Dermis blood vessel endothelial cell (primary cell): ENCODE measurements around the gene SERPINA4. TPM values are rescaled to one million over a fixed set of nuclear protein-coding genes. Genes with fewer than 3 reads are reported as not detected.
"Not testable (repeated sequence)": the region's sequence is repeated elsewhere in the genome, so short reads cannot be mapped to it uniquely, and the experiment has no call there.

Source experiments
- DNase-seq: peaks from one replicate; pipeline ENCODE4 v3.0.0; 2010
- total RNA-seq: library from RNA; depleted of rRNA; stranded (reverse); fragments of >200 nt; gene quantifications from 2 replicates; pipeline ENCODE4 v1.2.3, GENCODE V29; 2014

The SERPINA4 gene
- total RNA-seq, 1 donor from 2014 or later, result not detected

DNA sequence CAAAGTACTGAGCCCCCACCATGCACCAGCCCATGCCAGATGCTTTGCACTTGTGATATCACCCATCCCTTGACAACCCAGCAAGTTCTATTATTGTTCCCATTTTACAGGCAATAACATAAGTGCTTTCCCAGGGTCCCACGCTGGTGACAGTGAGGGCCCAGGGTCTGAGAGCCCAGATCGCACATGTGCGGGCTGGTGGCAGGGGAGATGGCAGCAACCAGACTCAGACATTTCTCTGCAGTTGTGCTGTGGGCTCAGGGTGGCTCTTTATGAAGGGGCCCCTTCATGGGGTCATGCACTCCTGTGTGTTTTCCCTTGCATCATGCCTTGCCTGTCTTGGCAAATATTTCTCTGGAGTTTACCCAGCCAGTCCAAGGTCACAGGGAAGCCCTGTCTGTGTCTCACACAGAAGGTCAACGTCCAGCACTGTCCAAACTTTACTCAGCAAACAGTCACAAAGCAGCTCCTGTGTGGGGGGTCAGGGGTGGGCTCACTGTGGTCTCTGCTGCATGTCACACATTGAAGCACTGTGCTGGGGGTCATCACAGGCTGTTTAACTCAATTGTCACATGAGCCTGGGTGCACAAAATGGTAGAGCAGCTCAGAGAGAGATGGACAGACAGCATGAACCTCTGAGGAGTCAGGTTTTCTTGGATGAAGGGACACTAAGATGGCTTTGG lies 32.6 kb downstream of the SERPINA4 start:
- DNase-seq, result no peak

DNA sequence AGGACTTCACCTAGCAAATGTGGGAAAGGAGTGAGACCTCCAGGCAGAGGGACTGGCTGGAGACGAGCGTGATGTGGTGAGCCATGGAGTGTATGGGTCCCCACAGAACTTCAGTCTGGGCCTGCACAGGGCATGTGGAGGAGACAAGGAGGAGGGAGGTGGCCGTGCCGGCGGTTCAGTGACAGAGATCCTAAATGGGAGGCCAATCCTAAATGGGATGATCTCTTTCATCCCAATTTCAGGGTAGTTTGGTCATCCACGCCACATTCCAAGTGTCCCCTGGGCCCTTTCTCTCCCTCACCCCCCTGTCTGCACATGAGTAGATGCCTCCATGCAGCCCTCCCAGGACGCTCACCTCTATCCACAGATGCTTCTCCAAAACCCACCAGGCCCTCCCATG lies 33.2 kb downstream of the SERPINA4 start:
- DNase-seq, result no peak

DNA sequence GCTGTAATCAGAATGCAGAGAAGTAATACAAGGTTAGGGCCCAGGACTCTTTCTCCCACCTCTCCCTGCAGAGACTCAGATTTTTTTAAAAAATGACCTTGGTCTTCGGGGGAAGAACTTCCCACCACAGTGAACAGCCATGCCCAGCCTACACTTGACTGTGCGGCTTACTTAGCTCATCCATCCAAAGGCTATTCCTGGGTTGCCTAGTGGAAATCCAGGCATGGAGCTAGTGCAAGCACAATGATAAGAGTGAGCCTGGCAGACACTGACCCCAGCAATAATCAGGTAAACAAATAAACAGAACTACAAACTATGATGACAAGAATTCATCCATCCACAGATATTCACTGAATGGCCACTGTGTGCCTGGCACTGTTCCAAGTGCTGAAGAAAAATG lies 34.7 kb downstream of the SERPINA4 start:
- DNase-seq, result no peak

DNA sequence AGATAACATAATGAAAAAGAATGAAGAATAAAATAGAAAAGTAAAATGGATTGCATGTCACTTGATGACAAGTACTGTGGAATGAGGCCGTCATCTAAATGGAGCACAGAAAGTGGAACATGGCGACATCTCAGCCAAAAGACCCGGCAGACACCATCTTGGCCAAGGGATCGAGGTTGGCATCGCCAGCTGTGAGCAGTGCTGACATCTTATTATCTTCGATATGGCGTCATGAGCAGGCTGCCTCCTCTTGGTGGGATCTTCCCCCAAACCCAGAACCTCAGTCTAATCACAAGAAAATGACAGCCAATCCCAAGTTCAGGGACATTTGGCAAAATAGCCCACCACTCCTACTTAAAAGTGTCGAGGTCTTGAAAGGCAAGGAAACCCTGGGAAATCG lies 35.1 kb downstream of the SERPINA4 start:
- DNase-seq, result no peak

DNA sequence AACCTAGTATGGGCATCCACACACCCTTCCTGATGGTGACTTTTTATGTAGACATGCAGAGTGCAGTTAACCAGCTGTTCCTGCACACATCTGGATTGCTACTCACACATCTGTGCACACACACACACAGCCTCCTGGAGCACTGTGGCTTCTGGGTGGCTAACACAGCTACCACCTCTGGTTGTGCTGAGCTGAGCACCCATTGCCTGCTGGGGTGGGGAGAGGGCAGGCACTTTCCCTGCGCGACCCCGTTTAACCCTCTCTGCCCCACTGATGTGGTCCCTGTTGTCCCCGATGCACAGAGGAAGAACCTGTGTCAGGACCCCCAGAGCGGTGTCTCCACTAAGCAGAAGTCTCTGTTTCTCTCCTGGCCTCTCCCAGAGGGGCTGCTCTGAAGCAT lies 36.5 kb downstream of the SERPINA4 start:
- no peak for DNase-seq

DNA sequence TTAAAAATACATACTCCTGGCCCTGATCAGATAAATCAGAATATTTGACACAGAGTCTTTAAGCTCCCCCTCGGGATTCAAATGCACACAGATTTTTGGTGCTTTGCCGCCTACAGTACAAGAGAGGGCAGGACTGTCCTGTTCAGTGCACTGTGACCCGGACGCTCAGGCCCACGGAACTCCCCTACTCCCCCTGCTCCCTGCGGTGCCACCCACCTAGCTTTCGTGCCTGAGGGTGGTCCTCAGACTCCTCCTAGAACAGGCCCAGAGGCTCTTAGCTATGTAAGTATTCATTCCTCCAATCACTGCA lies 37.2 kb downstream of the SERPINA4 start:
- DNase-seq, result no peak

DNA sequence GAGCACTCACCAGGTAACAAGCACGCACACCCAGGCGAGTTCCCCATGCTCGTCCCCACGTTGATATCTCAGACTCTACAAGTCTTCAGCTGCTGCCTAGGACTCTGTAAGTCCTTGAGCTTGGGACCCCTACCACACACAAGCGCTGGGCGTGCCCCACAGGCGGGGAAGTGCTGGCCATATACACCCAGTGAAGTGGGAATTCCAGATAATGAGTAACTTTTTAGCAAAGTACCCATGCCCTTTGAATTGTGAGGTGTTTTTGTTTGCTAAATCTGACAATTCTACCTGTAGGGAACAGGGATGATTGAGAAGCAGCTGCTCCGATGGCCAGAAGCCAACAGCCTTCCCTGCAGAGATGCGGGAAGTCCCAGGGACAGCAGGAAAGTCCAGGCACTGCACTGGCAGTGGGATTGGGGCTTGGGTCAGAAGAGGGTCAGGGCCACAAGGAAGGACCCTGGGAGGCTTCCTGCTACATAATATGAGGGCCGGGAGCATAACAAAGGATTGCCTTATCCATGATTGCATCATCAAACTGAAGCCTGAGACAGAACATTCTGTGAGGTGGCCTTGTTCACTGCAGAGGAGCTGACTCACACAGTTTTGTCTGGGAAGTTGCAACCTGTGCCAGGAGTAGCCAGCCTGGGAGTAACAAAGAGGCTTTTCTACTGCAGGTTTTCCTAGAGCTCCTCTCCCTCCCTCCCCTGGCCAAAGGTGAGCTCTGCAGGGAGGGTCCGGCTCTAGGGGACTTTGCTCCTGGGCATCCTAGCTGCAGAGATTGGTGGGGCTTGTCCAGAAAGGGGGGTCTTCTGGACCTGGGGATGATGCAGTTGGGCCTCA lies 37.8 kb downstream of the SERPINA4 start:
- peak; percentile 93 for DNase-seq

DNA sequence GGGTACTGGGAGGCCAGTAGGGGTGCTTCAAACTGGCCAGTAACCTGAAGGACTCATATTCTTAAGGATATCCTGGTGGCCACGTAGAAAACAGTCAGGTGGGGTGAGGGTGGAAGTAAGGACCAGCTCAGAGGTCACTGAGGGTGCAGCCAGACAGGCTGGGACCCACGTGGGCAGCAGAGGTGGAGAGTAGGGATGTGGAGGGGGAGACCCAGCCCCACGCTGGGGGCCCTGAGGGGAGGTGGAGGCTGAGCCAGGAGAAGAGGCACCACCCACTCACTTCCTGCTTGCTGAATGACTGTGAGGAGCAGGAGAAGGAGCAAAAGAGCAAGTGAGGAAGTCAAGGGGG lies 38.4 kb downstream of the SERPINA4 start:
- no peak for DNase-seq

DNA sequence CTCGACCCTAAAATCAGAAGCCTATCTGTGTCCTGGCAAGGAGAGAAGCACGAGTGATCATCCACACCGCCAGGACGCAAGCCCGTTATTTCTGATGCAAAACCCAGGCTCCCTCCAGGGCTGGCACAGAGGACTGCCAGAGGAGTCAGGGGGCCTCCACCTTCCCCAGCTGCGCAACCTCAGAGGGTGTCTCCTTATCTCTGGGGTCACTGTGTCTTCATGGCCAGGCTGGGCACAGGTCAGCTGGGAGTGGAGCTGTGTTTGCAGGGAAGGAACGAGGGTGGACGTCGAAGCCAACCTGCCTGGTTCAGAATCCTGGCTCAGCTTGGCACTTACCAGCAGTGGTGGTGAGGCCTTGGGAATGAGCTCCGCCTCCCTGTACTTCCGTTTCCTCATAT lies 38.9 kb downstream of the SERPINA4 start:
- no peak for DNase-seq

DNA sequence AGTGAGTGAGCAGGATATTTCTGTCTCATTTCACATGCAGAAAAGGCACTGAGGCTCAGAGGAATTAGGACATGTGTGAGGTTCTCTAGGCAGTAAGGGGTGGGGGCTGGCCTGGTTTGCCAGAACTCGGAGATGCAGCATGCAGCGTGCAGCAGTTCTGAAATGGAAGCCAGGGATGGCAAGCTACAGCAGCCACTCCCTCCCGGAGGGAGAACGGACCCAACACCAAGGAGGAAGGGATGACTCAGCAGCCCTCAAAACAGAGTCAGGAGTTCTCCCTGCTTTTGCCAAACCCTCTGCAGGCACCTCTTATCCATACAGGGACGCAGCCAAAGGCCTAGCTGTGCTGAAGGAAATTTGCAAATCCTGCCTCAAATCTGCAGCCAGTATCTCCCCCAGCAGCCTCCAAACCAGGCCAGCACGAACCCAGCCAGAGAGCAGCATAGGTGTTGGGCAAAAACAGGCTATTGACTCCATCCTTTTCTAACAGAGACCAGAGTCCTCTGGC lies 40.7 kb downstream of the SERPINA4 start:
- peak; percentile 66 for DNase-seq

DNA sequence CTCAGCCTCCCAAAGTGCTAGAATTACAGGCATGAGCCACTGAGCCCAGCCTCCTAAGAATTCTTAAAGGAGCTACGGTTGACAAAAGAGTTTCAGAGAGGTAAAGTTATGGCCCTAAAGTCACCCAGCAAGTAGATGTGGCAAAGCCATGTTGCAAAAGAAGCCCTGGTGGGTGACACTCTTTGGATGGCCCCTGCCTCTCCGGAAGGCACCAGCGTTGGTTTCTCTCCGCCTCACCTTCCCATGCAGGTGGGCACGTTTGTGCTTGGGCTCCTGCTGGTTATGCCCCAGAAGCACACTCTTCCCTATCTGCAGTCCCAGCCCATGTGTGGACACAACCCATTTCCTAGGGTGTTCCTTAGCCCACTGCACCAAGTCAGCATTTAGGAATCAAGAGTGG lies 41.5 kb downstream of the SERPINA4 start:
- no peak for DNase-seq

DNA sequence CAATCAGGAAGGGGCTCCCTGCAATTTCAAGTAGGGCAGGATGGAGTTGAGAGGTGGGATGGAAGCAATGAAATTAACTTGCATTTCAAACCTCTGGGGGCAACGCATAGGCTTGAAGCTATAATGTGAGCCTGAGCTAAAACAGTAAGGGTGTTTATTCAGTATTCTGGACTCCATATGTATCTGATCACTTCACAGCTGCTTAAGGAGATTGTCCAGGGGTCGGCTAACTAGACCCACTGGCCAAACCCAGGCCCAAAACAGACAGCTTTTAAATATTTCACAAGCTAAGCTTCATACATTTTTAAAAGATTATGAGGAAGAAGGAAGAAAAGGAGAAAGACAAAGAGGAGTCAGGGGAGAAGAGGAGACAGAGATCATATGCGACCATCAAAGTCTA lies 44.1 kb downstream of the SERPINA4 start:
- no peak for DNase-seq

DNA sequence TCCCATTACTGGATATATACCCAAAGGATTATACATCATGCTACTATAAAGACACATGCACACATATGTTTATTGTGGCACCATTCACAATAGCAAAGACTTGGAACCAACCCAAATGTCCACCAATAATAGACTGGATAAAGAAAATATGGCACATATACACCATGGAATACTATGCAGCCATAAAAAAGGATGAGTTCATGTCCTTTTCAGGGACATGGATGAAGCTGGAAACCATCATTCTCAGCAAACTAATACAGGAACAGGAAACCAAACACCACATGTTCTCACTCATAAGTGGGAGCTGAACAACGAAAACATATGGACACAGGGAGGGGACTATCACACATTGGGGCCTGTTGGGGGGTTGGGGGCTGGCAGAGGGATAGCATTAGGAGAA lies 47.7 kb downstream of the SERPINA4 start:
- not testable (repeated sequence) for DNase-seq

DNA sequence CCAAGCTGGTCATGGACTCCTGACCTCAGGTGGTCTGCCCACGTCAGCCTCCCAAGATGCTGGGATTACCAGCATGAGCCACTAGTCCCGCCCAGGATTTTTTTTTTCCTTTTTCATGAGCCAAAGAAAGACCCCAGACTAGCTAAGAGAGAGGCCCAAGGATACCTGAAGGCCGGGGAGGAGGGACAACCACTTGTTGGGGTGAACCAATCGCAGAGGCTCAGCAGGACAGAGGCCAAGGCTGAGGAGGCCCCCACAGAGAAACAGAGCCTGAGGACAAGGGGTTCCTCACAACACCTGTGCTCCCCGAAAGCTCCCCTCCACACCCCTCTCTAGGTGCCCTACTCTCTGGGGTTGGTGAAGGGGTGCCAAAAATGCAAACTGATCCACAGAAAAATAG lies 49.9 kb downstream of the SERPINA4 start:
- no peak for DNase-seq

DNA sequence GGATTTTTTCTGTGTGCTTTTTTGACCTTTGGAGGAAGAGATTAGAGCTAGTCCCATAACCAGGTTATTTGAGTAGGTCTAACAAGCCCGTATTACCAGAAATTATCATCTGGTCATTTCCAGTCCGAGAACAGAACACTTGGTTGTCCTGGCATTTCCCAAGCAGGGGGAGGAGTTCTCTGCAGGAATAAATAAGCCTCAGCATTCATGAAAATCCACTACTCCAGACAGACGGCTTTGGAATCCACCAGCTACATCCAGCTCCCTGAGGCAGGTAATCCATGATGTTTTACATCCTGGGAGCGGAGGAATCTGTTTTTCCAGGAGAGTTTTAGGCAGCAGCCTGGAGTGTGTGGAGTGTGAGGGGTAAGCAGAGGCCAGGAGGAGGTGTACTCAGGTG lies 50.9 kb downstream of the SERPINA4 start, which contains the start of gene SERPINA3:
Gene SERPINA3 (plus strand): TSS at position 218 of the 400 bp plus-strand sequence. CDS start 2,051 bp downstream, outside the sequence.
- no peak for DNase-seq

DNA sequence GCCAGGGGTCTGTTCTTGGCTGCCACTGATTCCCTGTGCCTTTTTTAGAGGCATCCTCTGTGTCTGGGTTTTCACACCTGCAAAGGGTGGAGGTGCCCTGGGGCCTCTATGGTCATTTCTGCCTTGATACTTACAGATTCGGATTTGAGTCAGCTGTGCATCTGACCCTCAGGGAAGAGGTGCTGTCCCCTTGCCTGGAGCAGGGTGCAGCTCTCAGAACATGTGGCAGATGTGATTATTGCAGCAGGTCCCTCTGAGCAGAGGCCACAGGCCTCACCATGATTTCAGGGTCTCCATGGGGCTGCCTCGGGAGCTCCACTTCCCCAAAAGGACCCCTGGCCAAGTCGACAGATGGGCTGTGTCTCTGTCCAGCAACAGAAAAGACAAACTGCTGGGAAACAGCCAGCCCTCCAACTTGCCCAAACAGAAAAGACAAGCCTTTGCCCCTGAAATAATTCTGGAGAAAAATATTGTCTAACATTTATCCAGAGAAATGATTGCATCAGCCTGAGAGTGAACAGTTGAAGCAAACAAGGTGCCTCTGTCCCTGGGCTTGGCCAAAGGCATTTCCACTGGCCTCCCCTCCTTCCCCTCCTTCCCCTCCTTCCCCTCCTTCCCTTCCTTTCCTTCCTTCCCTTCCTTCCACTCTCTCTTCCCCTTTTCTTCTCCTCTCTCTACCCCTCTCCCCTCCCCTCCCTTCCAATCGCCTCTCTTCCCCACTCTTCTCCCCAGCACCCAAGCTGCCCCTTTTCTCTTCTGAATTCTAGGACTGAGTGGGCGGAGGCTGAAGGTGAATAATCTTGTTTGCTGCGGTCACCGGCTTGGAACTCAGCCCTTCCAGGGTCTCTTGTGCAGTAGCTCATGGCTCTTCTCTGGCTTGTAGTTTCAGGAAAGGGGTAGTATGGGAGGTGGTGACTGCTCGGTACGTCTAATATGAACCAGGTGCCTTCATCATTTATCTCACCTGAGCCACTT lies 51.6 kb downstream of the SERPINA4 start:
- no peak for DNase-seq

DNA sequence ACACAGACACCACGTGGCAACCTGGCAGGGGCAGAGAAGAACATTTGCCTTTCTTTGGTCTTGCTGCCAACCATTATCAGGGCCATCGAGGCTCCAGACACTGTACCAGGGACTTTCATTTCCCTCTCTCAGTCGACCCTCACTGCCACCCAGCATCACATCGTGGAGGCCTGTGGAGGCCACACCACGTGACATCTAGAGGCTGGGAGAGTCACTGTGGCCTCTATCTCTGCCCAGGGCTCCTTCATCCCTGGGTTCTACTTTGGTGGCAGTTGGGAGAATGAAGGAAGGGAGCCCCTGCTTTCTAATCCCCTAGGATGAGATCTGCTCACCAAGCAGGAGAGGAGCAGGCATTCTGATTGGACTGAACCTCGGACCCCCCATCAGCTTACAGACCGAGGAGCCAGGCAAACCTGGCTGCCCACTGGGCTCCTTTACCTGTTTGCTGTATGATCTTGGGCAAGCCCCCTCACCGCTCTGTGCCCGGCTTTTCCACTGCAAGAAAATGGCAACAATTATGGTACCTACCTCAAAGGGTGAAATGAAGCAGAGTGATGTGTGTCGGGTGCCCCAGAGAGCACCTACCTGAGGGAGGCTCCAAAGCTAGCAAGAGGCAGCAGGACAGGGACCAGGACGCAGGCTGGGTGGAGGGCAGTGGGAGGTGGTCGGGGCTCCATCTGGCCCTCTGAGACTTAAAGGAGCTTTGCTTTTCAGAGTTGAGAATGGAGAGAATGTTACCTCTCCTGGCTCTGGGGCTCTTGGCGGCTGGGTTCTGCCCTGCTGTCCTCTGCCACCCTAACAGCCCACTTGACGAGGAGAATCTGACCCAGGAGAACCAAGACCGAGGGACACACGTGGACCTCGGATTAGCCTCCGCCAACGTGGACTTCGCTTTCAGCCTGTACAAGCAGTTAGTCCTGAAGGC lies 52.7 kb downstream of the SERPINA4 start:
- DNase-seq, result no peak

DNA sequence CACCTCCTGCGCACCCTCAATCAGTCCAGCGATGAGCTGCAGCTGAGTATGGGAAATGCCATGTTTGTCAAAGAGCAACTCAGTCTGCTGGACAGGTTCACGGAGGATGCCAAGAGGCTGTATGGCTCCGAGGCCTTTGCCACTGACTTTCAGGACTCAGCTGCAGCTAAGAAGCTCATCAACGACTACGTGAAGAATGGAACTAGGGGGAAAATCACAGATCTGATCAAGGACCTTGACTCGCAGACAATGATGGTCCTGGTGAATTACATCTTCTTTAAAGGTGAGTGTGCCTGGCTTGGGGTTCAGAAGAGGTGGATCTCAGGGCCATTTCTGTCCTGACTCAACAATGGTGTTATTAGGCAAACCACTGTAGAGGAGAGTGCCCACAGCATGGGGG lies 53.6 kb downstream of the SERPINA4 start:
- no peak for DNase-seq

DNA sequence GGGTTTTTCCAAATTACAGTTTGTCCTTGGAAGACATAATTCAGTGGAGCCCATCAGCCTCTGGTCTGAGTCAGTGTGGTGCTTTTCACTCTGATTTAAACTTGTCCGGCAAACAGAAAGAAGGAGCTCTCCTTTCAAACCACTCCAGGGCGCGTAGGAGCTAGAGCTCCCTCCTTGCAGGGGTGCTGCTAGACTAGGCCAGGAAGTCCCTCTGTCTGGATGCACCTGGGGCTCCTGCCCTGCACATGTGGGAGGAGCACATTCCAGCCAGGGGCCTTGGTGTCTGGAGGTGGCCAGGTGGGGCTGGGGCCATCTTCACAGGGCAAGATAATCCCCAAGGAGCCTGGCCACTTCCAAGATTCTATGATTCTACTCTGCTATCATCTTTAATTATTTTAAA lies 54.0 kb downstream of the SERPINA4 start:
- no peak for DNase-seq

DNA sequence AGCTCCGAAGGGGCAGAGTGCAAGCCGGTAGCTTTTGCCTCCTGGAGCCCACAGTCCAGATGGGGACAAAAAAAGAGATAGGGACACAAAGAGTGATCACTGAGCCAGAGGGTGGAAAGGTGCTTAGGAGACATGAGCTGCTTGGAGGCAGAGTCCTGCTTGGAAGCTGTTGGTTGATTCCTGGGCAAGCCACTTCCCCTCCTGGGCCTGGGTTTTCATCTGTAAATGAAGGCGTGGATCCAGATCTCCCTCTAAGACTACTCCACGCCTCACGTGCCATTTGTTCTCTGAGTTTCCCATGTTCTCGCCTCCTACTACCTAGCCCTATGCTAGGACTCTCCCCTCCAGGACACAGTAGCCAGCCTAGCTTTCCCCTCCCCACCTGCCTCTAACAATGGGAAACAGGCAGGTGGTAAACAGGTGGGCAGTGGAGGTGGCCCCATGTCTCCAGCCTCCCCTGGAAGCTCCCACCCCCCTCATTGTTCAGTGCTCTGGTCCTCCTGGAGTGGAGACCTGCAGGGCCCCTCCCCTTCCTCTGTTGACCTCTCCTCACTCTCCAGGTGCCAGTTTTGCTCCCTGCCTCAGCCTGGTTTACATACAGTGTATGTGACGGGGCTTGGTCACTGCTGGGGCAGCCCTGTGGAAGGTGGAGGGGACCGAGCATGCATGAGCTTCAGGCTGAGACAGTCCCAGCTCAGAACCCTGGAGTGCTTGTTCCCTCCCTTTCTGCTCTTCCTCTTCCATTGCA lies 54.8 kb downstream of the SERPINA4 start:
- DNase-seq, result no peak

DNA sequence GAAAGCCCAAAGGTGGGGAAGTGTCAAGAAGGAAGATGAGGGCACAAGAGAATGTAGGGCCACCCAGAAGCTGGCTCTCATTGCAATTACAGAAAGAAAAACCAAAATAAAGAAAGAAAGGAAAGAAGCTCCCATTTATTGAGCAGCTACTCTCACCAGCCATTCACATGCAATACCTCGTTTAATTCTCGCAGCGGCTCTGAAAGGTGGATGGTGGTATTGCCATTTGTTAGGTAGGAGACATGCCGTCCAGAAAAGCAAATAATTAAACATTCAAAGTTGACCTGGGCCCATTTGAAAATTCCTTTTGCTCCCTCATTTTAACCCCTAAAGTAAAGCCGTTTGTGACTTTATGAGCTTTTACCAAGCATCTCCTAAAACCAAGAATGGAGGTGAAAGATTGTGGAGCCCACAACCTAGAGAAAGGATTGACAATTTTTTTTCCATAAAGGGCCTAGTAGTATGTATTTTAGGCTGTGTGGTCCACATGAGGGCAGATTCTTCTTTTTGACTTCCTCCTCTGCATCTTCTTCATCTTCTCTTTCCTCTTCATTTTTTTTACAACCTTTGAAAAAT lies 56.2 kb downstream of the SERPINA4 start:
- DNase-seq, result no peak
